ENCODE data around the gene KRT14. TPM values are rescaled to one million over a fixed set of nuclear protein-coding genes. Genes with fewer than 3 reads are reported as not detected.
"Not testable (repeated sequence)": the region's sequence is repeated elsewhere in the genome, so short reads cannot be mapped to it uniquely, and the experiment has no call there.

The KRT14 gene
- total RNA-seq, 1 donor from 2014 or later, result 1.0 TPM

DNA sequence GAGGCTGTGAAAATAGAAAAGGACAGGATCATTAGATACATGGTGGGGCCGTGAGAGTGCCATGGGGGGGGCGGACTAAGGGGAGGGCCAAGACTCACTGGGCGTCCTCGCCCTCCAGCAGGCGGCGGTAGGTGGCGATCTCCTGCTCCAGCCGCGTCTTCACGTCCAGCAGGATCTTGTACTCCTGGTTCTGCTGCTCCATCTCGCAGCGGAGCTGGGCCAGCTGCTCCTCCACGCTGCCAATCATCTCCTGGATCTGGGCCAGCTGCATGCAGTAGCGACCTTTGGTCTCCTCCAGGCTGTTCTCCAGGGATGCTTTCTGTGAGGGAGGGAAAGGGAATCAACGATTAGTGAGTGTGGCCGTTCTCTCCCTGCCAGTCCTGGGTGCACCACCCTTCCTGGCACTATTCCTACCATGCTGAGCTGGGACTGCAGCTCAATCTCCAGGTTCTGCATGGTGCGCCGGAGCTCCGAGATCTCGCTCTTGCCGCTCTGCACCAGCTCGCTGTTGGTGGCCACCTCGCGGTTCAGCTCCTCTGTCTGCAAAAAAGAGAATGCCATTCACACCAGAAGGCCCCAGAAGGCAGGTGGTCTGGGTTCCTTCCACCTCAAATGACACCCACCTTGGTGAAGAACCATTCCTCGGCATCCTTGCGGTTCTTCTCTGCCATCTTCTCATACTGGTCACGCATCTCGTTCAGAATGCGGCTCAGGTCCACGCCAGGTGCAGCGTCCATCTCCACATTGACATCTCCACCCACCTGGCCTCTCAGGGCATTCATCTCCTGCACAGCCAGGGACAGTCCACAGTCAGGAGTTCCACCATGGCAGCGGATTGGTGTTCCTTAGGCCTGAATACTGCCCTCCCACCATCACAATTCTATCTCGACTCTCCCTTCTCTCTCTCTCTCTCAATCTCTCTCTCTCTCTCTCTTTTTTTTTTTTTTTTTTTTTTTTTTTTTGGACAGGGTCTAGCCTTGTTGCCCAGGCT, 3.3 kb downstream of the KRT14 start:
- H3K4me1 Mint-ChIP-seq (ENCODE audit: low read depth, unreplicated experiment), result no peaks in the 10 kb centered on the region
- no peak for TF ChIP-seq EZH2 (IDR thresholded peaks at IDR 0.05; ENCODE audit: insufficient read depth, low read length)
- TF ChIP-seq, protein P1, sequence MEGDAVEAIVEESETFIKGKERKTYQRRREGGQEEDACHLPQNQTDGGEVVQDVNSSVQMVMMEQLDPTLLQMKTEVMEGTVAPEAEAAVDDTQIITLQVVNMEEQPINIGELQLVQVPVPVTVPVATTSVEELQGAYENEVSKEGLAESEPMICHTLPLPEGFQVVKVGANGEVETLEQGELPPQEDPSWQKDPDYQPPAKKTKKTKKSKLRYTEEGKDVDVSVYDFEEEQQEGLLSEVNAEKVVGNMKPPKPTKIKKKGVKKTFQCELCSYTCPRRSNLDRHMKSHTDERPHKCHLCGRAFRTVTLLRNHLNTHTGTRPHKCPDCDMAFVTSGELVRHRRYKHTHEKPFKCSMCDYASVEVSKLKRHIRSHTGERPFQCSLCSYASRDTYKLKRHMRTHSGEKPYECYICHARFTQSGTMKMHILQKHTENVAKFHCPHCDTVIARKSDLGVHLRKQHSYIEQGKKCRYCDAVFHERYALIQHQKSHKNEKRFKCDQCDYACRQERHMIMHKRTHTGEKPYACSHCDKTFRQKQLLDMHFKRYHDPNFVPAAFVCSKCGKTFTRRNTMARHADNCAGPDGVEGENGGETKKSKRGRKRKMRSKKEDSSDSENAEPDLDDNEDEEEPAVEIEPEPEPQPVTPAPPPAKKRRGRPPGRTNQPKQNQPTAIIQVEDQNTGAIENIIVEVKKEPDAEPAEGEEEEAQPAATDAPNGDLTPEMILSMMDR (IDR thresholded peaks at IDR 0.05; ENCODE audit: insufficient read depth, low read depth, low read length), result no peak
- H4K20me1 ChIP-seq (ENCODE audit: insufficient read depth, low read length), result no peaks in the 10 kb centered on the region
- H3K36me3 Mint-ChIP-seq (ENCODE audit: low read depth, unreplicated experiment), result no peaks in the 10 kb centered on the region
- H3K27ac ChIP-seq (ENCODE audit: low read depth, low read length), result no peak overlapping the region
- H3K36me3 ChIP-seq (ENCODE audit: insufficient read depth, low read length), result no peaks in the 10 kb centered on the region
- no peaks in the 10 kb centered on the region for H3K4me1 ChIP-seq (ENCODE audit: insufficient read depth, low read length)
- no peaks in the 10 kb centered on the region for H3K9me3 ChIP-seq (ENCODE audit: insufficient read depth, low read depth, low read length)
- peaks cover 6% of the 10 kb centered on the region for H3K9me3 Mint-ChIP-seq (ENCODE audit: unreplicated experiment)
- H3K27me3 ChIP-seq (ENCODE audit: insufficient read depth, low read length), result peaks cover 2% of the 10 kb centered on the region
- DNase-seq (ENCODE audit: low read depth) (no peak), FAIRE-seq (no peak)
- peak overlapping the region; percentile 80 for H3K27ac Mint-ChIP-seq (ENCODE audit: unreplicated experiment)
- no peaks in the 10 kb centered on the region for H3K79me2 ChIP-seq (ENCODE audit: insufficient read depth, low read length)
- peaks cover 40% of the 10 kb centered on the region for H3K27me3 Mint-ChIP-seq (ENCODE audit: low read depth, unreplicated experiment)
- H3K4me3 ChIP-seq (ENCODE audit: insufficient read depth, low read depth, low read length), result no peak overlapping the region
- no peak overlapping the region for H3K4me2 ChIP-seq (ENCODE audit: low read length)
- H3K9ac ChIP-seq (ENCODE audit: low read length), result no peak overlapping the region
- H2AFZ ChIP-seq (ENCODE audit: low read depth, low read length), result no peak overlapping the region
- H3K4me3 Mint-ChIP-seq (ENCODE audit: unreplicated experiment), result no peak overlapping the region

DNA sequence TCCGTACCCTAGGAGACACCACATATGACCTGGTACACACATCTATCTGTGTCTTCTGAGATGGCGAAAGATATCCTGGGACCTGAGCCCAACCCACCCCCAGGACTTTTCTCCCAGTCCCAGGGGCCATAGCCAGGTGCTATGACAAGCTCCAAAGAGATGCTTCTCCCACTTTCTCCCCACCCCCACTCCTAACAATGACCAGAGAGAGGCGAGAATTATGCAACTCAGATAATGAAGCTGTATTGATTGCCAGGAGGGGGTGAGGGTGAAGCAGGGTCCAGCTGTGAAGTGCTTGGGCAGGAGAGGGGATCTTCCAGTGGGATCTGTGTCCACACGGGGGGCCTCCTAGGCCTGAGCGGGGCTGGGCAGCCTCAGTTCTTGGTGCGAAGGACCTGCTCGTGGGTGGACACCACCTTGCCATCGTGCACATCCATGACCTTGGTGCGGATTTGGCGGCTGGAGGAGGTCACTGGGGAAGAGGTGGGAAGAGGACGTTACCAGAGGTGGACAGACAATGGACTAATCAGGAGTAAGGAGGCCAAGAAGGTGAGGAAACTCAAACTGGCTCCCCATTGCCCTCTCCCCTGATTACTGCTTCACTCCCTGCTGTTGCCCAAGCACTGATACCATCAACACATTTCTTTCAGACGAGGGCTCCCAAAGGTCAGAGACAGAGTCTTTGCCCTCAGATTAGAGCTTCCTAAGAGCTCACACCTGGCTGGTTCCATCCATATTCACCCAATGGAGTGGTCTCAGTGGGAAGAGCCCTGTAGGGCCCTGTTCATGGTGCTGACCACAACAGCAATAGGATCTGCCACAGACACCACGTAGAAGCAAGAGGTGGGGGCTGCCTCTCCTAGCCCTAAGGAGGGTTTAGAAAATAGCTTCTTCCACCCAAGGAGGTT, 4.4 kb downstream of the KRT14 start:
- not testable (repeated sequence) for H3K4me2 ChIP-seq (ENCODE audit: low read length); H3K4me1 ChIP-seq (ENCODE audit: insufficient read depth, low read length); H4K20me1 ChIP-seq (ENCODE audit: insufficient read depth, low read length); H3K79me2 ChIP-seq (ENCODE audit: insufficient read depth, low read length); H3K27ac Mint-ChIP-seq (ENCODE audit: unreplicated experiment); H3K9me3 ChIP-seq (ENCODE audit: insufficient read depth, low read depth, low read length); H2AFZ ChIP-seq (ENCODE audit: low read depth, low read length); H3K4me1 Mint-ChIP-seq (ENCODE audit: low read depth, unreplicated experiment); FAIRE-seq; H3K4me3 ChIP-seq (ENCODE audit: insufficient read depth, low read depth, low read length); H3K36me3 ChIP-seq (ENCODE audit: insufficient read depth, low read length); H3K27me3 ChIP-seq (ENCODE audit: insufficient read depth, low read length); H3K9me3 Mint-ChIP-seq (ENCODE audit: unreplicated experiment); H3K9ac ChIP-seq (ENCODE audit: low read length); DNase-seq (ENCODE audit: low read depth); H3K27ac ChIP-seq (ENCODE audit: low read depth, low read length); H3K36me3 Mint-ChIP-seq (ENCODE audit: low read depth, unreplicated experiment); H3K4me3 Mint-ChIP-seq (ENCODE audit: unreplicated experiment)
- peaks cover 44% of the 10 kb centered on the region for H3K27me3 Mint-ChIP-seq (ENCODE audit: low read depth, unreplicated experiment)

DNA sequence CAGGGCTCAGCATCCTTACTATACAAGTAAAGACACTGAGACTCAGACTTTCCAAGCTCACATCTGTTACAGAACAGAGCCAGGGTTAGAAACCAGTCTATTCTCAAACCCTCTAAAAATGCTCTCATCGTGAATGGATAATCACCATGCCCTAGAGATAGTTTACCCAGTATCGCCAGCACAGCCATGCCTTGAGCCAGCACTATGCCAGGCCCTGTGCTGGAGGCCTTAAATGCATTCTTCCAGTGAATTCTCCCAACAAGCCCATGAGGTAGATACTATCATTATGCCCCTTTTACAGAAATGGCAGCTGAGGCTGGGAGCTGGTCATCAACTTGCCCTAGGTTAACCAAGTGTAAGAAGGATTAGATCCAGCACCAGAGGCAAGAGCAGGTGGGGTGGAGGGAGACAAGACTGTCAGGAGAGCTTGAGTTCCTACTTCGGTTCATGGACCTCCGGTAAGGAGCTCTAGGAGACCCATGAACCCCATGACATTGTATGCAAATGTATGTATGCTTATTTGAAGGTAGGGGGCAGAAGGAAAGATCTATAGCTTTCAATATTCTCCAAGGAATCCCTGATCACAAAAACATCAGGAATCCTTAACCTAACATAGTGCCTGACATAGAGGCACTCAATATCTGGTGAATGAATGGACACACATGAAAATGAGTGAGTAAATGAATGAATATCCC, 5.2 kb downstream of the KRT14 start:
- Histone ChIP-seq H3K27ac (ENCODE audit: low read depth, low read length) (no peak overlapping the region), H3K36me3 (ENCODE audit: insufficient read depth, low read length) (no peaks in the 10 kb centered on the region), H3K9ac (ENCODE audit: low read length) (no peak overlapping the region), H2AFZ (ENCODE audit: low read depth, low read length) (no peak overlapping the region), H3K4me3 (ENCODE audit: insufficient read depth, low read depth, low read length) (no peak overlapping the region), H3K4me1 (ENCODE audit: insufficient read depth, low read length) (no peaks in the 10 kb centered on the region), H3K9me3 (ENCODE audit: insufficient read depth, low read depth, low read length) (no peaks in the 10 kb centered on the region), H4K20me1 (ENCODE audit: insufficient read depth, low read length) (no peaks in the 10 kb centered on the region), H3K4me2 (ENCODE audit: low read length) (no peak overlapping the region), H3K27me3 (ENCODE audit: insufficient read depth, low read length) (peaks cover 2% of the 10 kb centered on the region), H3K79me2 (ENCODE audit: insufficient read depth, low read length) (no peaks in the 10 kb centered on the region)
- peak; percentile 5 for FAIRE-seq
- Mint-ChIP-seq H3K9me3 (ENCODE audit: unreplicated experiment) (peaks cover 6% of the 10 kb centered on the region), H3K4me3 (ENCODE audit: unreplicated experiment) (no peak overlapping the region), H3K27ac (ENCODE audit: unreplicated experiment) (no peak overlapping the region), H3K4me1 (ENCODE audit: low read depth, unreplicated experiment) (no peaks in the 10 kb centered on the region), H3K36me3 (ENCODE audit: low read depth, unreplicated experiment) (no peaks in the 10 kb centered on the region), H3K27me3 (ENCODE audit: low read depth, unreplicated experiment) (peaks cover 46% of the 10 kb centered on the region)
- TF ChIP-seq, protein P1 (IDR thresholded peaks at IDR 0.05; ENCODE audit: insufficient read depth, low read depth, low read length), result no peak
- TF ChIP-seq EZH2 (IDR thresholded peaks at IDR 0.05; ENCODE audit: insufficient read depth, low read length), result no peak
- no peak for DNase-seq (ENCODE audit: low read depth)

All from astrocyte (in vitro differentiated cells and primary cell).